GM18505 (cell line): ENCODE data around the gene LYPD4.

Experiments
- ATAC-seq: cut with Tn5 transposase; IDR thresholded peaks from one replicate; pipeline ENCODE4 v1.9.1; 2021; ENCODE audit not compliant: unreplicated experiment
- POLR2A ChIP-seq: IDR thresholded peaks from 4 replicates; pipeline ENCODE4 v1.6.1; 2011; ENCODE audit warnings: borderline replicate concordance; ENCODE audit not compliant: insufficient read depth, insufficient read length; ENCODE audit errors: extremely low read depth

The LYPD4 gene

DNA sequence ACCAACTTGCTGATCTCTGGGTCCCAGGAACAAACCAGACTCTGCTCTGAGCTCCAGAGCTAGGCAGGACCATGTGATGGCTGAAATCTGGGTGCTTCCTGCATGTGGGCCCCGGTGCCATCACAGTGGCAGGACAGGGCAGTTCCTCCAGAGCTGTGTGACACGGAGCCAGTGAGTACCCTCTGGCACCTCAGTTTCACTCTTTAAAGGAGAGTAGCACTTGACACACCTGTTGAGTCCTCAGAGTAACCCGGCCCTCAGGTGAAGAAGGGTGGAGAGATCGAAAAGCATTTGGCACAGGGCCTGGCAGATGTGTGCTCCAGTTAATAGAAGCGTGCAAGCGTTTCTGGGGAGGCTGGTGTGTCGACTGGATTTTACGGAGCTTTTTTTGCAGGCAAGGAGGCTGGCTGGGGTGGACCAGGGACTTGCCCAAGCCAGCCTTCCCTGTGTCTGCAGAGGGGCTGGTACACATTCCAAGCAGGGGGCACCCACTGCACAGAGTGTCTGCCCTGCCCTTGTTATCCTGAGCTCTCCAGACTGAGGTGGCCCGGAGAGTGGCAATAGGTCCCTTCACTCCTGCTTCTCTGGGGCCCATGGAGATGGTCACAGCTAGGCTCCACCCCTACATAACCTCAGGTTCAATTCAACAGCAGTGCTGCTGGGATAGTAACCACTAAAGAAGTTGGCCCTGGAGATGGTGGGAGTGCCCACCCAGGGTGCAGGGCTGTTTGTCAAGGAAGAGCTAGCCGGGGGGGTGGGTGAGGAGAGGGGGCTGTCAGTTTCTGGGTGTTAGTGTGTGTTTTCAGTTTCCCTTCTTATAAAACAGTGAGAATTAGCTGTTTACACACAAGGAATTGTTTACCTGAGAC, 23.9 kb upstream of the LYPD4 start:
- ATAC-seq: no peak
- peak; percentile 35 for TF ChIP-seq POLR2A

DNA sequence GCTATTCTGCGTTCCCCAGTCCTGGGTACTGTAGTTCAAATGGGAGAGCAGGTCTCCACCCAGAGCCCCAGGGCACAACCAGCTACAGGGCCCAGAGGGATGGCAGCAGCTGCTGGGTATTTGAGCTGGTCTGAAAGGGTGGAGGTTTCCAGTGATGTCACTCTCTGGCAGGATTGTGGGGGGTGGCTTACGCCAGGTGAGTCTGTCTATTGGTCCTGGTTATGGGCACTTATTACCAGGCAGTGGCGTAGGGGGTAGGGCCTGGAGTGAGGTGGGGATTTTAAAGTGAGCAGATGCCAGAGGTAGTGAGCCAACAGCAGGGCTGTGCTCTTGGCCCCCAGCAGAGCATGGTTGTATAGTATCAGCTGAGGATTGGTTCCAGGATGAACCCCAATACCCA, 21.8 kb upstream of the LYPD4 start:
- ATAC-seq: no peak
- peak; percentile 32 for TF ChIP-seq POLR2A

DNA sequence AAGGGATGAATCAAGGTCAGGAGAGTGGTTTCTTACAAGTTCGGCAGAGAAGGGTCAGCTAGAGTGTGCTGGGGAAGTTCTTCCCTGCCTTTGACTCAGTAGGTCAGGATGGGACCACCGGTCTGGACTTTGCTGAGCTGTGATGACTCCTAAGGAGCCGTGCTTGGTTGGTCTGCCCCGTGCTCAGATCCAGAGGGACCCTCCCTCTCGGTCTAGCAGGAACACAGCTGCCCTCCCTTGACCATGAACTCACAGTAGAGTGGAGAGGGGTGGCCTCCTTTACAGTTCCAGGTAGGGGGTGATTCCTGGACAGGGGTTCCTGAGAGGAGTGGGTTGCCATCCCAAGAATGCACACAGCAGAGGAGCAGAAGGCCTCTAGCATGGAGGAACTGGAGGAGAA, 19.9 kb upstream of the LYPD4 start:
- TF ChIP-seq POLR2A: no peak
- no peak for ATAC-seq

DNA sequence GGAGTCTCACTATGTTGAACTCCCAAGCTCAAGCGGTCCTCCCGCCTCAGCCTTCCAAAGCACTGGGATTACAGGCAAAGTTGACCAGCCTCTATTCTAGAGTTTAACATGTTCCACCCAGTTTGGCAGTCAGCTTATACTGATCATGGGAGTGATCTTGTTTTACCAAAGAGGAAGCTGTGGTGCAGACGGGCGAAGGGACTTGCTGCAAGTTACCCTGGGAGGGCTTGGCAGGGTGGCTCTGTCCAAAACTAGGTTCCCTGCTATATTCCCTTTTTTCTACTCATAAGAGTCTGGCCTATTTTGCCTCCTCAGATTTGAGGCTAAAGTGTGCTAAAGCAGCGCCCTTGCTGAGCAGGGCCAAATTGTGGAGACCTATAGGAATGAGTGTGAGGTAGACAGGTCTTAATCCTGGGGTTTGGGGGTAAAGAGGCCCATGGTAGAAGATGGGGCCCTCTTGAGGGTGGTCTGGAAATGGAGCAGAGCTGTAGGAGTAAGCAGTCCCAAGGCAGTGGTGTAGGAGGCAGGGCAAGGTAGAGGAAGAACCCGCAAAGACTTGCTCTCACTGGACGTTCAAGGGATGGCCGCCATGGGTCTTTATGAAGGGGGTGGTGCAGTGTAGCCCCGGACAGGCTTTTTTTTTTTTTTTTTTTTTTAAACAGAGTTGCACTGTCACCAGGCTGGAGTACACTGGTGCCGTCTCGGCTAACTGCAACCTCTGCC, 18.9 kb upstream of the LYPD4 start:
- no peak for TF ChIP-seq POLR2A
- ATAC-seq: no peak

DNA sequence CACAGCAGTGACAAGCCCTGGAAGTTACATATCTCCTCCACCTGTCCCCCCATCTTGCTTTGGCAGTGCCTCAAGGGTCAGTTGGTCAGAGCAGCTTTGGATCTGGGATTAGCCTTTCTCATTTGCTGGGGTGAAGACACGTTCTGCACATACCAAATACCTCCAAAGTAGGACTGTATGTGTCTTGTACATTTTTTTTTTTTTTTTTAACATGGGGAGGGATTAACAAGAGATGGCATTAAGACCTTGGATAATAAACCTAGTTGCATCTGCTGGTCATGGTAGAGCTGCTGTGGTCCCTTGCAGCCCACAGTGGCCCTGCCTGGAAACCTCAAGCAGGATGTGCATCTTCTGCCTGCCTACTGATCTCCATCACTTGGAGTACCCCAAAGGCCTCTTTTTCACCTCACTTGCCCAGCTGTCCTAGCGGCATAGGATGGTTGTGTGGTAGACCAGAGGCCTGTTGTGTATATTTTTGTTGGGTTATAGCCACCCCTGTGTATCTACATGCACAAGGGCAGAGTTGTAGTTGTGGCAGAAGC, 18.0 kb upstream of the LYPD4 start:
- TF ChIP-seq POLR2A: peak; percentile 6
- no peak for ATAC-seq

DNA sequence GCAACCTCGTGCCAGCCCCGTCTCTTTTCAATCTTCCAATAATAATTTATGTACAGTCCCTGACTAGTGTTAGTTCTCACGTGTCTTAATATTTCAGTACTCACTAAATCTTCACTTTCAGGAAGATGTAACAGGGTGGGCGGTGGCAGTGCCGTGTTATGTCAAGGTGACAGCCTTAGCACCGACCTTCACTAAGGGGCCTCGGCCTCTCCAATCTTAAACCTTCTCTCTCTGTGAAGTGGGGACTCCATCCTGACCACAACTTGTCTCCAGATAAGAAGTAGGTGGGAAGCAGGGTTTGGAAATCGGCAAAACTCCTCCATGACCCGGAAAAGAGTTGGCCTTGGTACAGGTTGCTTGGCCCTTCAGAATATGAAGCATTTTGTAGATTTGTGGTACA, 17.4 kb upstream of the LYPD4 start:
- no peak for TF ChIP-seq POLR2A
- ATAC-seq: no peak

DNA sequence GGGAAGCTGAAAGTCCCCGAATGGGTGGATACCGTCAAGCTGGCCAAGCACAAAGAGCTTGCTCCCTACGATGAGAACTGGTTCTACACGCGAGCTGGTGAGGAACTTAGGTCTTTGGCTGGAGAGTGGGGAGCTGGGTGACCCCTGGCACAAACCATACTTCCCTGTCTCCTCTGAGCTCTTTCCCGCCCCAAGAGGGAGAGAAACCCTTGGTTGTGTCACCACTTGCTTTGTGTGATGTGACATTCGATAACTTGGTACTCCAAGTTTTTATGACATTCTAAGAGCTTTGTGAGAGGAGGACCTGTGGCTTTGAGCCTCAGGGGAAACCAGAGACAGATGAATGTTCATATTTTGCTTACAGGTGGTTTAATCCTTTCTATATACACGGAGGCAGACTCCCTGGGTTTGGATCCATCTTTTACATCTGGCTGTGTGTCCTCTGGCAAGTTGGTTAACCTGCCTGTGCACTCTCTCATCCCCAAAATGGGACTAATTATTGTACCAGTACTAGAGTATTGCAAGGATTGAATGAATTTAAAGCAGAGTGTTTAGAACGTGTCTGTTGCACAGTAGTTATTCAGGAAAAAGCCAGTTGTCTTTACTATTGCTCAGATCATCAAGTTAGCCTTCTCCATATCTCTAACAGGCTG, 16.8 kb upstream of the LYPD4 start:
- TF ChIP-seq POLR2A: no peak
- ATAC-seq: no peak

DNA sequence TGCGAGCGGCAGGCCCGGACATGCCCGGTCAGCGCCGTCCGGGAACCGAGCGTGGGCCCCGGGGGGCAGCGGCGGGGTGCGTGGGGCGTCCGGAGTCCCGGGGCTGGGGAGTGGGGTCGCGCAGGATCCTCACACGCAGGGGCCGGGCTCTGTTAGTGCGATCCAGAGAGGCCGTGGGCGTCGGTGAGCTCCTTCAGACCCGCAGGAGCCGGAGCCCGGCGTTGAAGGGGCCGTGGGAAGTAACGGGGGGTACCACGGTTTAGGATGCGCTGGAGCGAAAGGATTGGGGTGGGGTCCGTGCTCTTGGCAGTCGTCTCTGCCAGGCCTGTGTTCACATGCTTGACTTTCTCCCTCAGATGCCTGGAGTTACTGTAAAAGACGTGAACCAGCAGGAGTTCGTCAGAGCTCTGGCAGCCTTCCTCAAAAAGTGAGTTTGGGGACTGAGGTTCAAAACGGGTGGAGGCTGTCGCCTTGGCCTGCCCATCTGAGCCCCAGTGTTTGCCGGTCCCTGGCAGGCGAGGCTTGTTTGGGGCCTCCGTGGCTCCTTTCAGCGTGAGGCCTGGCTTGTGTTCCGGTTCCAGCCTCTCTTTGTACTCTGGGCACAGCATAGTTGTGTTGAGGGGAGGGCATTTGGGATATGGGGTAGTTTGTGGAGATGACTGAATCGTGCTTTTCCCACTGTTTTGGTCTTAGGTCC, 16.1 kb upstream of the LYPD4 start:
- no peak for TF ChIP-seq POLR2A
- ATAC-seq: no peak

DNA sequence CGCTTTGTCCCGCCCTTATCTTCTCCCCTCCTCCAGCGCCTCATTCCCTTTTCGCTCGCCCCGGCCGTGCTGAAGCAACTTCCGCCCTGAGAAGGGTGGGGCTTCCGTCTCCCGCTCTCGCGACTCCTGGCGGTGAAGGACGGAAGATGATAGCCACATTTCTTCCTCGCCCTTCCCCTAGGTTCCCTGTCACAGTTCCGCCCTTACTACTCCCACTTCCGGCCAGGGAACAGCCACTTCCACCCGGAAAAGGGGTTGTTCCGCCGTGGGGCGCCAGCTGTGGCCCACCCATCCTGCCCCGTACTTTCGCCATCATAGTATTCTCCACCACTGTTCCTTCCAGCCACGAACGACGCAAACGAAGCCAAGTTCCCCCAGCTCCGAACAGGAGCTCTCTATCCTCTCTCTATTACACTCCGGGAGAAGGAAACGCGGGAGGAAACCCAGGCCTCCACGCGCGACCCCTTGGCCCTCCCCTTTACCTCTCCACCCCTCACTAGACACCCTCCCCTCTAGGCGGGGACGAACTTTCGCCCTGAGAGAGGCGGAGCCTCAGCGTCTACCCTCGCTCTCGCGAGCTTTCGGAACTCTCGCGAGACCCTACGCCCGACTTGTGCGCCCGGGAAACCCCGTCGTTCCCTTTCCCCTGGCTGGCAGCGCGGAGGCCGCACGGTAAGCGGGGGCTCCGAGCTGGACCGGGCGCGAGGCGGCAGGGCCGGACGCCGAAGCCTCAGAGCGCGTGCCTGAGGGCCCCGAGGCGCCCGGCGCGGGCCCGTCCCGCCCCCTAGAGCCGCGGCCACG, 15.3 kb upstream of the LYPD4 start, which contains the start of gene RPS19:
RPS19 (plus strand) TSS at position 638 of the 801 bp plus-strand sequence. CDS start 520 bp downstream, outside the sequence.
- ATAC-seq: peak; percentile 73
- TF ChIP-seq POLR2A: peak; percentile 95

DNA sequence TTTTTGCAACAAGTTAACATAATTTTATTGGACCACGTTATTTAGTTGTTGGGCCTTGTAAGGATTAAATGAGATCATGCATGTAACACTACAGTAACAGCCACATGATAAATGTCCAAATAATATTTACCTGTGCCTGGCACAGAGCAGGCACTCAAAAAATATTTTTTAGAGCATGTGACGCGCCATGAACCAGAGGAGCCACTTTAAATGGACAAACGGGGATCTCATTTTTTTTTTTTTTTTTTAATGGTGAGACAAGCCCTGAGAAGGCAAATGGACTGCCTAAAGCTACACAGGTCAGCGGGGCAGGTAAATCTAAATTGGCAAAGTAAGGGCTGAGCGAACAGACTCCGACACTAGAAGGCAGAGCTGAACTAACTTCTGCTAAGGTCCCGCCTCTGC, 14.7 kb upstream of the LYPD4 start:
- ATAC-seq: no peak
- TF ChIP-seq POLR2A: no peak

DNA sequence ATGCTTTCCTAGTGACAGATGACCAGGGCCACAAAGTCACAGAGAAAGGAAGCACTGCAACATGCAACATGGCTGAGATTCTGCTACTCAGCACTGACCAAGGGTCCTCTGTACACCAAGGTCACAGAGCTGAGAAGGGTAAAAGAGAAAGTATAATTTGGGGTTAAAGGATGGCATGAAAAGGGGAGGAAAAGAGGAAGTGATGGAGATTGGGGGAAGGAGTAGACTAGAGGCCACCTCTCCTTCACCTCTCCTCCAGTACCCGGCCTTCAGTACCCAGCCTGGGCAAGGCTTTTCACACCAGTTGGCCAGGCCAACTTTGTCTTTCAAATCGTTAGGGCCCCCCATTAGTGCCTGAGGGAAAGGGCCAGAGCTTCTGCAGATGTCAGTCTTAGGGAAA, 9.3 kb upstream of the LYPD4 start:
- no peak for ATAC-seq
- no peak for TF ChIP-seq POLR2A

DNA sequence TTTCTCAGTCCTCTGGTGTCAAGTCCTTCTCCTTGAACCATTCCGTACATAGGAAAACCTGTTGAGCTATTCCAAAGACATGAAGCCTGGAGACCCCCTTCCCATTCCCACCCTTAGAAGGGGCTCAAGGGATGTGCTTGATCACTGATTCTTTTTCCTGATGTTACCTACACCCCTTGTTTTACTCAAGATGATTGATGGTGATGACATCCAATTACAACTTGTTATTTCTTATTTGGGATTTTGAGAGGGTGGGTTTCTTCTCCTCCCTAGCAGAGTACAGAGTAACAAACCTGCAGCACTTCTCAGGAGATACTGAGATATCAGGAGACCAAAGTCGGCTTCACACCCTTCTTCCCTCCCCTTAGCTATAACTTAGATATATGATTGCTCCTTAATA, 8.9 kb upstream of the LYPD4 start:
- no peak for ATAC-seq
- TF ChIP-seq POLR2A: no peak
